ENCODE data around the gene APRT. TPM values are rescaled to one million over a fixed set of nuclear protein-coding genes. Genes with fewer than 3 reads are reported as not detected.

The APRT gene
- total and polyA plus RNA-seq, 2 of the 8 experiments (the other 6 are each of a cell fraction or from before 2014, with no cell fraction given), result 221 to 267 TPM

DNA sequence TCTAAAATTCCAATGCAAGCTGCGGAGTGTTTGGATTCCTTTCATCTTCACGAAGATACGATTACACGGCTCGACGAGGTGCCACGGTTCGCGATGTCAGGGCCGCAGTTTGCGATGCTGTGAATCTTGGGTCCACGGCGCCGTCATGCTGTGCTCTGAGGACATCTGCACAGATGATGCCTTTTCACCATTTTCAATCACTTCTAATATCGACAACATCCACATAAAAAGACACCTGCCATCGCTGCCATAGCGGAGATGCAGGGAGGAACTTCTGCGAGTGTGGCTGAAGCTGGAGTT, 6.8 kb upstream of the APRT start:
- Histone ChIP-seq H3K56ac (replicated peaks; ENCODE audit: insufficient read length, low read depth, low read length) (no peak overlapping the region), H3K4me2 (ENCODE audit: insufficient read depth in 1 of 2, low read depth in 2 of 2, low read length in 2 of 2) (no peak overlapping the region), H4K5ac (ENCODE audit: insufficient read length, low read depth, low read length) (no peak overlapping the region), H2BK20ac (ENCODE audit: low read length) (no peak overlapping the region), H3K4ac (replicated peaks; ENCODE audit: insufficient read length, low read depth, low read length) (no peak overlapping the region), H2BK12ac (ENCODE audit: low read depth, low read length) (0 out of 2 replicates have a peak overlapping the region, but pooled peaks have one; percentile 17), H4K20me1 (replicated peaks in 1 of 2; ENCODE audit: control insufficient read depth in 1 of 2, insufficient read depth in 2 of 2, low read length in 2 of 2) (peaks cover 0 to 3% of the 10 kb centered on the region in 2 experiments), H3K4me3 (ENCODE audit: extremely low read depth in 1 of 4, insufficient read depth in 2 of 4, low read depth in 3 of 4, low read length in 4 of 4) (no peak overlapping the region), H3K36me3 (ENCODE audit: control insufficient read depth in 2 of 4, insufficient read depth in 4 of 4, low read length in 3 of 4) (no peaks in the 10 kb centered on the region), H2BK15ac (ENCODE audit: low read length) (no peak overlapping the region), H3K79me1 (ENCODE audit: low read depth, low read length) (no peaks in the 10 kb centered on the region), H2AFZ (ENCODE audit: low read length) (no peak overlapping the region), H2BK5ac (ENCODE audit: low read depth, low read length) (no peak overlapping the region; the same call in none of the 2 replicates), H3K23ac (ENCODE audit: insufficient read length) (no peak overlapping the region), H3K27ac (ENCODE audit: low read depth, low read length) (no peak overlapping the region), H3K18ac (ENCODE audit: extremely low read depth, low read length) (no peak overlapping the region), H2BK120ac (replicated peaks; ENCODE audit: low read depth, low read length) (no peak overlapping the region), H3K79me2 (ENCODE audit: control insufficient read depth in 1 of 2, insufficient read depth in 2 of 2, low read length in 2 of 2) (no peaks in the 10 kb centered on the region), H3K14ac (ENCODE audit: insufficient read length) (no peak overlapping the region), H3K4me1 (replicated peaks in 1 of 4; ENCODE audit: control insufficient read depth in 3 of 4, insufficient read depth in 4 of 4, low read length in 3 of 4) (no peaks in the 10 kb centered on the region), H3K27me3 (replicated peaks in 1 of 4; ENCODE audit: control insufficient read depth in 3 of 4, extremely low read depth in 1 of 4, insufficient read depth in 3 of 4, low read length in 3 of 4) (no peaks in the 10 kb centered on the region), H4K91ac (replicated peaks; ENCODE audit: insufficient read length, low read length) (peak overlapping the region; percentile 66), H3K23me2 (ENCODE audit: low read depth, low read length) (no peaks in the 10 kb centered on the region), H3K9ac (replicated peaks in 1 of 4; ENCODE audit: extremely low read depth in 1 of 4, low read depth in 3 of 4, low read length in 3 of 4) (no peak overlapping the region), H3K9me3 (ENCODE audit: insufficient read depth in 2 of 2, low read depth in 1 of 2, low read length in 1 of 2) (no peaks in the 10 kb centered on the region), H4K8ac (ENCODE audit: extremely low read depth, insufficient read depth, low read length) (no peak overlapping the region), H2AK5ac (ENCODE audit: low read depth, low read length) (no peak overlapping the region)
- CTCF ChIA-PET (ENCODE audit: partially characterized antibody), result interaction anchor here (0.6 to 2.2 kb wide), 7 partner anchors 10 to 399 kb away, joined by 3 to 6 read pairs (median 3); partner anchors contain the start of gene ZNF778
- DNase-seq (ENCODE audit: low read depth in 1 of 2, low spot score in 2 of 2) (no peak), FAIRE-seq (no peak)
- 95% methylated on average over 18 of the region's 18 CpGs; no CpG with 5 or more reads in 1 of the 2 experiments for WGBS, 2 experiments (ENCODE audit: extremely low coverage in 1 of 2, insufficient coverage in 1 of 2, insufficient read length in 1 of 2, insufficient replicate concordance in 2 of 2, low coverage in 1 of 2, low lambda C conversion rate in 2 of 2, missing lambda C conversion rate in 1 of 2)
- POLR2A ChIA-PET (ENCODE audit: partially characterized antibody), result interaction anchor here (0.9 to 9.0 kb wide), 4 partner anchors 8 to 39 kb away, joined by 3 to 77 read pairs (median 4); partner anchors contain the start of gene APRT
- TF ChIP-seq CHD2 (IDR thresholded peaks at IDR 0.05; ENCODE audit: low read length) (no peak), EP300 (IDR thresholded peaks at IDR 0.05; ENCODE audit: borderline replicate concordance in 1 of 2, low read depth in 2 of 2, low read length in 2 of 2) (no peak), TCF12 (IDR thresholded peaks at IDR 0.05; ENCODE audit: low read depth, low read length) (no peak), CBX5 (IDR thresholded peaks at IDR 0.05; ENCODE audit: low read depth, low read length) (no peak), BACH1 (IDR thresholded peaks at IDR 0.05; ENCODE audit: low read length) (no peak), NANOG (IDR thresholded peaks at IDR 0.05; ENCODE audit: insufficient read depth, low read depth, low read length, poor library complexity, severe bottlenecking) (no peak), ZNF274 (IDR thresholded peaks at IDR 0.05; ENCODE audit: borderline replicate concordance, extremely low read depth, low read length) (no peak), CTBP2 (IDR thresholded peaks at IDR 0.05; ENCODE audit: borderline replicate concordance, insufficient read depth, insufficient read length, low read length) (no peak)
- TF ChIP-seq, protein P1, sequence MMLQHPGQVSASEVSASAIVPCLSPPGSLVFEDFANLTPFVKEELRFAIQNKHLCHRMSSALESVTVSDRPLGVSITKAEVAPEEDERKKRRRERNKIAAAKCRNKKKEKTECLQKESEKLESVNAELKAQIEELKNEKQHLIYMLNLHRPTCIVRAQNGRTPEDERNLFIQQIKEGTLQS (IDR thresholded peaks at IDR 0.05; ENCODE audit: insufficient read depth, low read depth, low read length), result no peak
- TF ChIP-seq, protein P2, sequence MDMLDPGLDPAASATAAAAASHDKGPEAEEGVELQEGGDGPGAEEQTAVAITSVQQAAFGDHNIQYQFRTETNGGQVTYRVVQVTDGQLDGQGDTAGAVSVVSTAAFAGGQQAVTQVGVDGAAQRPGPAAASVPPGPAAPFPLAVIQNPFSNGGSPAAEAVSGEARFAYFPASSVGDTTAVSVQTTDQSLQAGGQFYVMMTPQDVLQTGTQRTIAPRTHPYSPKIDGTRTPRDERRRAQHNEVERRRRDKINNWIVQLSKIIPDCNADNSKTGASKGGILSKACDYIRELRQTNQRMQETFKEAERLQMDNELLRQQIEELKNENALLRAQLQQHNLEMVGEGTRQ (IDR thresholded peaks at IDR 0.05; ENCODE audit: low read length), result no peak

All from H1 (cell line).